Choroid plexus epithelial cell (primary cell): ENCODE results near the gene MAN2A1.

Experiments
- DNase-seq: peaks from one replicate; pipeline ENCODE4 v3.0.0-alpha.2; 2010; ENCODE audit warnings: low read depth
- H3K4me3 ChIP-seq: 2 replicates; pipeline ENCODE4 v1.5.1; 2011; ENCODE audit warnings: low read depth, mild to moderate bottlenecking, control low read depth, low read length, moderate library complexity
- TF ChIP-seq, protein P1 (sequence below): conservative IDR thresholded peaks from 2 replicates; pipeline ENCODE4 v1.5.1; 2011; ENCODE audit warnings: low read depth, mild to moderate bottlenecking, control low read depth, inconsistent platforms, low read length, moderate library complexity

MAN2A1 gene

DNA sequence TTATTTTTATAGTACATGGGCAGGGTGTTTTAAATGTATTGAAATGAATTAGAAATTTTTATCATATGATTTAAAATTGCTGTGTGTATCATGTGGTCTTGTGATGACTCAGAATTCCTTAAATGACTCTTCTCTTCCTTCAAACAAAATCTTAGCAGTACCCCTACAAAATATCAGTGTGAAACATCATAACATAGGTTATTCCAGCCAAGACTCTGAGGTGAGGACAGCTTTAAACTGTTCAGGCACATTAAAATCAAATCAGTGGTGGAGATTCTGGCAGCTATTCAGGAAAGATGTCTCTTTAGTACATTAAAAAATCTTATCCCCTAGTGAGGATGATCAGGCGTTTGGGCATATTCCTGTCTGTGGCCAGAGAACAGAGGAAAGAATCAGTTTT is 174.0 kb downstream of the MAN2A1 start:
- TF ChIP-seq, protein P1, sequence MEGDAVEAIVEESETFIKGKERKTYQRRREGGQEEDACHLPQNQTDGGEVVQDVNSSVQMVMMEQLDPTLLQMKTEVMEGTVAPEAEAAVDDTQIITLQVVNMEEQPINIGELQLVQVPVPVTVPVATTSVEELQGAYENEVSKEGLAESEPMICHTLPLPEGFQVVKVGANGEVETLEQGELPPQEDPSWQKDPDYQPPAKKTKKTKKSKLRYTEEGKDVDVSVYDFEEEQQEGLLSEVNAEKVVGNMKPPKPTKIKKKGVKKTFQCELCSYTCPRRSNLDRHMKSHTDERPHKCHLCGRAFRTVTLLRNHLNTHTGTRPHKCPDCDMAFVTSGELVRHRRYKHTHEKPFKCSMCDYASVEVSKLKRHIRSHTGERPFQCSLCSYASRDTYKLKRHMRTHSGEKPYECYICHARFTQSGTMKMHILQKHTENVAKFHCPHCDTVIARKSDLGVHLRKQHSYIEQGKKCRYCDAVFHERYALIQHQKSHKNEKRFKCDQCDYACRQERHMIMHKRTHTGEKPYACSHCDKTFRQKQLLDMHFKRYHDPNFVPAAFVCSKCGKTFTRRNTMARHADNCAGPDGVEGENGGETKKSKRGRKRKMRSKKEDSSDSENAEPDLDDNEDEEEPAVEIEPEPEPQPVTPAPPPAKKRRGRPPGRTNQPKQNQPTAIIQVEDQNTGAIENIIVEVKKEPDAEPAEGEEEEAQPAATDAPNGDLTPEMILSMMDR, result no peak
- peak; percentile 74 for DNase-seq
- no peak overlapping the region for H3K4me3 ChIP-seq

DNA sequence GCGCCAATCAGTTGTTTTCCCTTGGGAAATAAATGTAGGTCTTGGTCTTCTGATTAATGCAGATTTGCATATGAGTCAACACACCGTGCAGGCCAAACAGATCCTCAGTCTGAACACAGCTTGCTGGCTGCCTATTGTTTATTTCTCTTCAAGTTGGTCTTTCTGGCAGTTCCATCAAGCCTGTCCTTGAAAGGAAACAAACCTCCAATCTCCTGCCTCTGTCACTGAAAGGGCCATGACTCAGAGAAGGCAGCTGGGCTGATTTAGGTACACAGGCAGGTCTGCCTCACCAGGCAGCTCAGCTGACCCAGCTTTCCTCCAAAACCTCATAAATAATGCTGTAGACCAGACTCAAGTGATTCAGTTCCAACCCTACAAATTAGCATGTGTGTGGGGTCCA is 175.9 kb downstream of the MAN2A1 start:
- DNase-seq, result peak; percentile 95
- H3K4me3 ChIP-seq, result no peak overlapping the region
- TF ChIP-seq, protein P1, result no peak

DNA sequence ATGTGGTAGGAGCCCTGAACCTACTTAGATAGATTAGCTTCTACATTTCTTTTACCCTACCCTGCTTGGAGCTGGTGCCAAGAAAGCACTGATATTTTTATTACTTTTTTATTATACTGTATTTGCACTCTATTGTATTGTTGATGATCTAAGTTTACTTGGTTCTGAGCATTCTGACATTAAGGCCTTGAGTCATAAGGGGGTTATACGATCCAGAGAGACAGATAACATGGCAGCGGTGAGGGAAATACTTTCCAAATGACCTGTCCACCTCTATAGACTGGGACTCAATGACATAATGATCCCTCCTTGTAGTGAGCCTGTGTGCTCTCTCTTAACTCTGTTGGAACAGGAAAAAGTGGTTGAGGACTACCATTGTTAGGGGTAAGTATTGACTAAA is 176.3 kb downstream of the MAN2A1 start:
- peak; percentile 49 for DNase-seq
- H3K4me3 ChIP-seq, result no peak overlapping the region
- TF ChIP-seq, protein P1, result no peak

DNA sequence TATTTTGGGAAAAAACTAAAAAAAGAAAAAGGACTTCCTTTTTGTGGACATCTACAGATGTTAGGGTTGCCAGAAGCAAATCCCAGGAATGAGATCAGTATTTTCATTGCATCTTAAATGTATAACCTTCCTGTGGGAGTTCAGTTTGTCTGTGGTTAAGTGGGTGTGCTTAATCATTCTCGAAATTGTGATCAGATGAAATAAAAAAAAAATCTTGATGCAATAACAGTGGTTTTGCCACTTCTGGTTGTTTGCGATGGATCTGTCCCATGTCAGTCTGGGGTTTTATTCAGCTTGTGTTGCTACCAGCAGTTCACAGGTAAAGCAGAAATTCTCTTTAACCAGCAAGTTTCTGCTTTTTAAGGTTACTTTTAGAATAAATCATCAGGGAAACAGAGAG is 179.0 kb downstream of the MAN2A1 start:
- TF ChIP-seq, protein P1, result no peak
- H3K4me3 ChIP-seq, result no peak overlapping the region
- peak; percentile 66 for DNase-seq

DNA sequence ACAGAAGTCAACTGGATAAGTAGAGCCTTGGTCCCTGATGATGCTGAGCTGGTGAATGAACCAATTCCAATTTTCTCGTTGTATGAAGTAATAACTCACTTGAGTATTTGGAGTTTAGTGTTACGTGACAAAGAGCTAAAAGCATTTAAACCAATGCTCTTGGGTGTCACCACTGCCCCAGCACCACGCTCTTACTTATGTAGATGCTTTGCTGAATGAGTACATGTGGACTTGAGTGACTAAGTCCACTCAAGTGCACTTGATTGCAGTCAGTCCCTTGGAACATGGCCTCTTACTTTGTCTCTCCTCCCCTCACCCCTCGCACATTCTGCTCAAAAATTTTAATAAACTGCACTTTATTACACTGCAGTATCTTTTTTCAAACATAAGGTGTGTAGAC is 184.0 kb downstream of the MAN2A1 start:
- H3K4me3 ChIP-seq, result no peak overlapping the region
- TF ChIP-seq, protein P1, result no peak
- DNase-seq, result no peak

DNA sequence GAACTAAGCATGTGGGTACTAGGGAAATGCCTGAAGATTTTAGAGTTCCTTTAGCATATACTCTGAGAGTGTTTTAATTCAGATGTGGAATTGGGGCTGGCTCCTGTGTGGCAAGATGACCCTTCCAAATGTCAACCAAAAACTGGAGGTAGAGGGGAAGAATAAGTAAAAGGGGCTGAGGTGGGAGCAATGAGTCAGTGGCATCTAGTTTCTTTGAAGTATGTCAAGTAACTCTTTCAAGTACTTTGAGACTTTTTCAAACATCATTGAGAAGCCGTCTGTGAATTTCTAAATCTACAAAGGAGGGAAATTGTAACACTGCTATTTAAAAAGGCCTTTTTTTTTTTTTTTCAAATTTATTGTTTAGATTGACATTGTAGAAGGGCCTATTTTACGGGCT is 184.4 kb downstream of the MAN2A1 start:
- H3K4me3 ChIP-seq, result no peak overlapping the region
- TF ChIP-seq, protein P1, result no peak
- DNase-seq, result no peak

DNA sequence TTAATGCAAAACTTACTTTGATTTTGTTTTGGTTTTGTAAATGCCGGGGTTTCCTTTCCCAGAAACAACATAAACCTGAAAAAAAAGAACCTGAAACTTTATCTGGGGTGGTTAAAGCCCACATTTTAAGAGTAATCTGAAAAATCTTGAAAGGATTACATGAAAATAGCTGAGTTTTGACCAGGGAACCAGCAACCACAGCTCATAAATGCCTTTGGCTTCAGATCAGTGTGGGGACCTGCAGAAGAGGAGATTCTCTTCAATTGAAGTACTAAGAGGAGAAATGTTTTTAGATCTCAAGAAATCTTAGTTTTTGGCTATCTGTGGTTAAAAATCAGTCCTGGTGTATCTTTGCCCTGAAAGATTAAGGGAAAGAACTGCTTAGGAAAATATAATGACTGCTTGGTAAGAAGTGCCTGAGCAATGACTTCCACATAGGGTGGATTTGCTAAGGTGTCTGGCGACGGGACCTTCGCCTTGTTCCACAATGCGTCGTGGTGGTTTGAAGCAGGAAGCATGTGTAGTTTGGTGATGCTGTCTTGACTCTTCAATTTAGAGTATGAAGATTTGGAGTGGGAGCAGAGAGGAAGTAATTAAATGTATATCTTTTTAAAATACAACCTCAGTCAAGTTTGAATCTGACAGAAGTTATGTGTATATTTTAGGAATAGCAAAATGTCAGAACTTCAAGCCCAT is 186.5 kb downstream of the MAN2A1 start:
- no peak overlapping the region for H3K4me3 ChIP-seq
- TF ChIP-seq, protein P1, result no peak
- DNase-seq, result no peak
